GM10266 (cell line): ENCODE measurements around the gene TECTA.

Source experiments
- DNase-seq: peaks from one replicate; pipeline ENCODE4 v3.0.0; 2012; ENCODE audit errors: extremely low spot score
- CTCF ChIP-seq: IDR thresholded peaks from 2 replicates; pipeline ENCODE4 v1.5.1; 2012; ENCODE audit warnings: mild to moderate bottlenecking, low read depth; ENCODE audit not compliant: control insufficient read depth, insufficient read depth; ENCODE audit errors: missing control alignments

The TECTA gene

GRCh38 chr11:121070951-121071845, 29.8 kb upstream of the TECTA start:
- no peak for DNase-seq
- TF ChIP-seq CTCF = no peak

- no peak for DNase-seq
- no peak for TF ChIP-seq CTCF
Observed at GRCh38 chr11:121071846-121072450, 29.1 kb upstream of the TECTA start.

- DNase-seq = no peak
- TF ChIP-seq CTCF = no peak
Observed at GRCh38 chr11:121081321-121081720, 19.7 kb upstream of the TECTA start.

GRCh38 chr11:121082219-121082618, 18.8 kb upstream of the TECTA start:
- TF ChIP-seq CTCF = no peak
- no peak for DNase-seq

- no peak for TF ChIP-seq CTCF
Observed at GRCh38 chr11:121082670-121083069, 18.4 kb upstream of the TECTA start.

GRCh38 chr11:121086866-121087265, 14.2 kb upstream of the TECTA start:
- TF ChIP-seq CTCF = no peak
- no peak for DNase-seq

More at GRCh38 chr11:121082670-121083069, 18.4 kb upstream of the TECTA start:
- DNase-seq = no peak

- no peak for DNase-seq
- TF ChIP-seq CTCF = no peak
Observed at GRCh38 chr11:121089566-121089965, 11.5 kb upstream of the TECTA start.
